ENCODE results near the gene DAPK2.
"Not testable (repeated sequence)": the region's sequence is repeated elsewhere in the genome, so short reads cannot be mapped to it uniquely, and the experiment has no call there.

The DAPK2 gene

GRCh38 chr15:63971427-63971805, 74.9 kb downstream of the DAPK2 start:
- no peak for FAIRE-seq

GRCh38 chr15:63970621-63971426, 75.5 kb downstream of the DAPK2 start:
- no peak for FAIRE-seq

DNA sequence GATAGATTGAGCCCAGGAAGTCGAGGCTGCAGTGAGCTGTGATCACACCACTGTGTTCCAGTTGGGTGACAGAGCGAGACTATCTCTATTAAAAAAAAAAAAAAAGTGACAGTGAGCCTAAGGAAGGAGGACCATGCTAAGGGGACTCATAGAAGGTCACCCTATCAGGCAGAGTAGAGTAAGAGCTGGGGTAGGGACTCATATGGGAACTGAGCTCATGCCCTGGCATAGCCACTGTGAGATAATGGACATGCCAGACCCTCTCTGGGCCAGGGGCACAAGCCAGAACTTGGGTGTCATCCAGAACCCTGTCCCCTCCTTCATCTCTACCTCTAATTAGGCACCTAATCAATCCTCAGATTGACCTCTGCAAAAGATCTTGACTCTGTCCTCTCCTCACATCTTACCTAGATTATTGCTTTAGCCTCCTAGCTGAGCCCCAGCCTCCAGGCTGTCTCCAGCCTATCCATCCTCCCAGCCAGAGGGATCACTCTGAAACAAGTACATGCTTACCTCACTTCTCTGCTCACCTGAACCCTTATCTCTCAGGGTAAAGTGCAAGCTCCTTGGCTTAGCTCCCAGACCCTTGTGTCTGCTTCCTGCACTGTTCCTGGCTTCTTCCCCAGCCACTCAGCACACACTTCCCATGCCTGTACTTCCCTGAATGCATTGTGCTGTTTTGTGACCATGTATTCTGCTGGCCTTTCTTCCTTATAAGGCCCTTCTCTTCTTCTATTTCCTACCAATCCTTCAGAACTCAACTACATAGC, 76.4 kb downstream of the DAPK2 start:
- no peak for FAIRE-seq

DNA sequence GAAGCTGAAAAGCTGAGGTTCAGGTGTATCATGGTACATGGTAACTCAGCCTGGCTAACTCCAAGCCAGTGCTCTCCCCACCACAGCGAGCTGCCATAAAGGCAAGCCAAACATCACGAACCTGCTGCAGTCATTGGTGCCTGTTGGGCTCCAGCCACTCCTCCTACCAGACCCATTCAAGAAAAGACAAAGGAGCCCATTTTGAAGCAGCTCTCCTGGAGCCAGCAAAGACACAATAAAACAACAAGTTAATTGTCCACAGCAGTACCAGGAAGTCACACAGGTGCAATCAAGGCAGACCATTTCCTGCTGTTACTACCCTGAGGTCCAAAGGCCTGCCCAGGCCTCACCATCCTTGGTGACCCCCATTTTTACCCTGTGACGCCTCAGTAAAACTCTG, 77.6 kb downstream of the DAPK2 start:
- no peak for FAIRE-seq

DNA sequence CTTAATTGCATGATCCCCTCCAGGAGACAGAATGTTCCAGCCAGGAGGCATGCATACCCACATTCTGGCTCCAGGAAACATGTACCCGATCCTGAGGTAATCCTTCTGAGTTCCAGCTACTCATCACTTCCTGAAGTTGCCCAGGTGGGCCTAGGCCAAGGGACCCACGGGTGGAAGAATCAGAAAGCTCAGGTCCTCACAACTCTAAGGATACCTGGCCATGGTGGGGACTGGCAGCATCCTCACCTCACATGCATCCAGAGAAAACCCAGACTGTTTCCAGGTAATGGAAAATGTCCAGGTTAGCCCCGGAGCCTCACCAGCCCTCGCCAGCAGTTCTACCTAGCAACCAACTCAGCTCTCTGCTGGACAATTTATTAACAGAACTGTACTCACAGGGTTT, 78.2 kb downstream of the DAPK2 start:
- no peak for FAIRE-seq

DNA sequence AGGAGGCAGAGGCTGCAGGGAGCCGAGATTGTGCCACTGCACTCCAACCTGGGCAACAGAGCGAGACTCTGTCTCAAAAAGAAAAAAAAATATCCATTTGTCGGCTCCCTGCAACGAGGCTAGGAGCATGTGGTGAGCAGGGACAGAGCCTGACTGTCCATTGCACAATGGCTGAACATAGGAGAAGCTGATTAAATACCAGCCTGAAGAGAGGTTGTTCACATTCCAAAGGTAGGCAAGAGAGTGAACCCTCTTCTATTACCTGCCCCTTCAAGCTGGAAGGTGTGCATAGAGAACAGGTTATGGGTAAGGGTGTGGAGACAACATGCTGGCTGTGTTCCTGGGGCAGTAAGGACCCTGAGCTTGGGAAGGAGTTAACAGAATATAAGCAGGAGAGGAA, 78.7 kb downstream of the DAPK2 start:
- no peak for FAIRE-seq

DNA sequence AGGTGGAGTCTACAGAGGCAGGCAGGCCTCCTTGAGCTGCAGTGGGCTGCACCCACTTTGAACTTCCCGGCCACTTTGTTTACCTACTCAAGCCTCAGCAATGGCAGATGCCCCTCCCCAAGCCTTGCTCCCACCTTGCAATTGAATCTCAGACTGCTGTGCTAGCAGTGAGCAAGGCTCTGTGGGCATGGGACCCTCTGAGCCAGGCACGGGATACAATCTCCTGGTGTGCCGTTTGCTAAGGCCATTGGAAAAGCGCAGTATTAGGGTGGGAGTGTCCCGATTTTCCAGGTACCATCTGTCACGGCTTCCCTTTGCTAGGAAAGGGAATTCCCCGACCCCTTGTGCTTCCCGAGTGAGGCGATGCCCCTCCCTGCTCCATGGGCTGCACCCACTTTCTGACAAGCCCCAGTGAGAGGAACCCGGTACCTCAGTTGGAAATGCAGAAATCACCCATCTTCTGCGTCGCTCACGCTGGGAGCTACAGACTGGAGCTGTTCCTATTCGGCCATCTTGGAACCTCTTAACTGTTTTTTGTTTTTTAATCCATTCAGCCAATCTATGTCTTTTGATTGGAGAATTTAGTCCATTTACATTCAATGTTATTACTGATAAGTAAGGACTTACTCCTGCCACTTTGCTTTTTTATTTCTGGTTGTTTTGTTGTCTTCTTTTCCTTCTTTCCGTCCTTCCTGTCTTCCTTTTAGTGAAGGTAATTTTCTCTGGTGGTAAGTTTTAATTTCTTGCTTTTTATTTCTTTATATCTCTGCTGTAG, 83.2 kb downstream of the DAPK2 start:
- FAIRE-seq = not testable (repeated sequence)

DNA sequence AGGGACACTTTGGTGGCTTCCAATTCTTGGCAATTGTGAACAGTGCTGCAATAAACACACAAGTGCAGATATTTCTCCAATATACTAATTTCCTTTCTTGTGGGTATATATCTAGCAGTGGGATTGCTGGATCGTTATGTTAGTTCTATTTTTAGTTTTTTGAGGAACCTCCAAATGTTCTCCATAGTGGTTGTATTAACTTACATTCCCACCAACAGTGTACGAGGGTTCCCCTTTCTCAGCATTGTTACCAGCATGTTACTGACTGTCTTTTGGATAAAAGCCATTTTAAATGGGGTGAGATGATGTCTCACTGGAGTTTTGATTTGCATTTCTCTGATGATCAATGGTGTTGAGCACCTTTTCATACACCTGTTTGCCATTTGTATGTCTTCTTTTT, 92.8 kb downstream of the DAPK2 start:
- FAIRE-seq = no peak

- FAIRE-seq = no peak
Measured at GRCh38 chr15:63950911-63951481, 95.3 kb downstream of the DAPK2 start.

- no peak for FAIRE-seq
Measured at GRCh38 chr15:63948971-63949370, 97.3 kb downstream of the DAPK2 start.

GRCh38 chr15:63948436-63948835, 97.8 kb downstream of the DAPK2 start:
- no peak for FAIRE-seq

DNA sequence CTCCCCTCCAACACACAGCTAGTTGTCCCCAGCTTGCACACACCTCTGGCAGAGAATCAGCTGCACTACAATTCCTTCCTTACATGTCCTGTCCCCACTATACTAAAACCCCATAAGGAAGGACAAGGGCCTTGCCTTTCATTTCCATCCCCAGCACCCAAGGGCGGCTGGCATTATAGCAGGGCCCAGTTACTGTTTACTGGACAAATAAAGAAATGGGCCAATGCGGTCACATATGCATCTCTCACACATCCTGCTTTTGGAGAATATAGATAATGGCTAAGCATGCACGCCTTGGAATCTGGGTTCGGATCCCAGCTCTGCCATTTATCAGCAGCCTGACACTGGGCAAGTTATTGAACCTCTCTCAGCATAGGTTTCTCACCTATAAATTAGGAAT, 99.1 kb downstream of the DAPK2 start:
- no peak for FAIRE-seq

DNA sequence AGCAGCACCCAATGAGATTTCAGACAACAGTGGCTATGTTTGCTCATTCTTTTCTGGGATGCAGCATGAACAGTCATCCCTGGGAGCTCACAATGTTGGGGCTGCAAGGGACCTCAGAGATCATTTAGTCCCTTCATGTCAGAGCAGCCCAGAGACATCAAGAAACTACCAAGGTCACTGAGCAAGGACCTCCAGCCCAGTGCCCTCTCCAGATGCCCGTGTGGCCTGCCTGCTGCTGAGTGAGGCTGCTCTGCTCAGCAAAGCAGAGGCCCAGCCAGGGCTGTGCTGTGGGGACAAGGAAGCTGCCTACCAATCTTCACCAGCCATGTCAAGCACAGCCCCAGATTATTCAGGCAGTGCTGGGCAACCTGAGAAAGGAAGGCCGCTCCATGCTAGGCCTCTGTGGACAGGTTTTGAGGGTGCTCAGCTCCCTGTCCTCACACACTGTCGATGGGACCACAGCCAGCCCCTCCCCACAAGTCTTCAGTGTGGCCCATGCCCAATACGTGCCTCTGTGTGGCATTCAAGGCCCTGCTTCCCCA, 99.7 kb downstream of the DAPK2 start:
- no peak for FAIRE-seq

GRCh38 chr15:63945838-63946298, 100.4 kb downstream of the DAPK2 start:
- FAIRE-seq = no peak

- no peak for FAIRE-seq
Measured at GRCh38 chr15:63945007-63945788, 101.1 kb downstream of the DAPK2 start.

DNA sequence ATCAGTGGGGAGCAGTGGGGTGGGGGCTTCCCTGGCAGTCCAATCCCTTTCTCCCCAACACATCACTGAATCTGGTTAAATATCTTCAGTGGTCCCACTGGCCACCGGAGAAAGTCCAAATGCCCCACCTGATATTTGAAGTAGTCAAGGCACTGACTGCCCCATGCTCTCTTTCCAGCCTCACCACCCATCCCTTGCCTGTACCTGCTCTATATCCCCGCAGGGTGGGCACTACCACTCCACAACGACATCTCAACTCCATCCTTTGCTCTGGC, 101.7 kb downstream of the DAPK2 start:
- no peak for FAIRE-seq

DNA sequence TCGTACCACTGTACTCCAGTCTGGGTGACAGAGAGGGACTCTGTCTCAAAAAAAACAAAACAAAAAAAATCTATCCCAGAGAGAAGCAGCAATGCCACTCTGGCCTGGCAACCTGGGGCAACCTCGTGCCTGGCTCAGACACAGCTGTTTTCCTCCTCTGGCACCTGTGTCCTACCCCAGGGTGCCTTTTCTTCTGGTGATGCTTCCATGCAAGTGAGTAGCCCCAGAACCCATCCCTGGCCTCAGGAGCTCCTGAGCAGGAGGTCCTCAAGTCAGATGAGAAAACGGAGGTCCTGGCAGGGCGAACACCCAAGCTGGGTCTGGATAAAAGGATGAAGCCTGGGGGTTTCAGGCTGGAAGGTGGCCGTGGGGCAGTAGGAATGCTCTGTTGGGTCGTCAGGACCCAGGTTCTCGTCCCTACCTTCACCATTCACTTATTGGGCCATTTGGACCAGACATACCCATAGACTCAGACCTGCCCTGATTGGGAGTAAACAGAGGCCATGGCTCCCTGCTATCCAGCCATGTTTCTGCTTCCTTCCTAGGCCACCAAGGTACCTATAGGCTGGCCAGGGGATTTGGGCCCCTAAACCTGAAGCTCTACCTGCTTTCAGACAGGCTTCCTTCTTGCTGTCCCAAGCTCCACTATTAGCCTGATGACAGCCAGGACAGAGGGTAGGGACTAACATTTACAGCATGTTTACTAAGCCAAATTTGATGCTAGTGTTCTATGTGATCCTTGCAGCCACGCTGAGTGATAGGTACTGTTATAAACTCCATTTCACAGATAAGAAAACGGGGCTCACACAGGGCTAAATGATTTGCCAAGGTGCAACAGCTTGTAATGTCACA, 102.2 kb downstream of the DAPK2 start:
- no peak for FAIRE-seq

GRCh38 chr15:63942486-63943365, 103.6 kb downstream of the DAPK2 start:
- no peak for FAIRE-seq

DNA sequence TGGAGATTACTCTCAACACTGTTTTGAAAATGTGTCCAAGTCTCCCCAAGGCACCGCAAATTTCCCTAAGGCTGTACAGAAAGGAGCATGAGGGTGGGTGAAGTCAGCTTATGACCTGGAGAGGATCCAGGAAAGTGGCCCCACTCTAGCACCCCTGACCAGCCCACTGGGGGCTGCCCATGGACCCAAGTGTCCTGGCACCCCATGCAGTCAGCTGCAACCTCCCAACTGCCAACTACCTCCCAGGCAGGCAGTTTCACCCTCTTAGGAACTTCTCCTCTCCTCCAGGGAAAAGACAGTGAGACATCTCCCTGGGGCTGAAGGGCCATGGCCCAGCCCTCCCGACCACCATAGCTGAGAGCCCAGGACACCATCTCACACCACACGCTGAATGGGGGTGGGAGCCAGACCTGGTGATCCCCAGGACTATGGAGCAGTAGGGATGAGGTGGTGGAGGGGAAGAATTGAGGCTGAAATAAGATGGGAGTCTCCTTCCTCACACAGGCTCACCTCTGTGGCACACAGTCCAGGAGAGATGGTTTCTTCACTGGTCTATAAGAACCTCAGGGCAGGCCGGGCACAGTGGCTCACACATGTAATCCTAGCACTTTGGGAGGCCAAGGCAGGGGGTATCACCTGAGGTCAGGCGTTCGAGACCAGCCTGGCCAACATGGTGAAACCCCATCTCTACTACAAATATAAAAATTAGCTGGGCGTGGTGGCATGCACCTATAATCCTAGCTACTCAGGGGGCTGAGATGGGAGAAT, 104.4 kb downstream of the DAPK2 start:
- no peak for FAIRE-seq
